Lower lobe of right lung (tissue), 2 donors: ENCODE results near the gene OPN1SW. TPM values are rescaled to one million over a fixed set of nuclear protein-coding genes. Genes with fewer than 3 reads are reported as not detected.

ENCODE experiments used
- ATAC-seq, 2 donors: fragments of 200-7000 bp; cut with Tn5 transposase; one replicate each; pipeline ENCODE4 v1.9.1; 2020 to 2022; ENCODE audit warnings: mild to moderate bottlenecking in 2 of 2, moderate library complexity in 2 of 2
- DNase-seq: peaks from one replicate; pipeline ENCODE4 v3.0.0-alpha.2; 2020
- H3K27ac ChIP-seq: fragments of 200-600 bp; one replicate; pipeline ENCODE4 v1.8.0; 2022
- H3K27me3 ChIP-seq: fragments of 200-600 bp; one replicate; pipeline ENCODE4 v1.8.0; 2022; ENCODE audit warnings: low read depth
- H3K36me3 ChIP-seq: fragments of 200-600 bp; one replicate; pipeline ENCODE4 v1.8.0; 2022; ENCODE audit warnings: mild to moderate bottlenecking
- H3K4me1 ChIP-seq: fragments of 200-600 bp; one replicate; pipeline ENCODE4 v1.8.0; 2022
- H3K4me3 ChIP-seq: fragments of 200-600 bp; one replicate; pipeline ENCODE4 v1.8.0; 2022; ENCODE audit warnings: mild to moderate bottlenecking
- H3K9me3 ChIP-seq: fragments of 200-600 bp; one replicate; pipeline ENCODE4 v1.8.0; 2022
- CTCF ChIP-seq: fragments of 200-600 bp; IDR thresholded peaks from one replicate; pipeline ENCODE4 v1.8.0; 2022; ENCODE audit warnings: antibody characterized with exemption, mild to moderate bottlenecking
- intact Hi-C: fragments of 100-400 bp; cut with DNase I; formaldehyde crosslinking; loops from one replicate; pipeline ENCODE4 v1.11.0; 2022
- total RNA-seq: library from RNA; stranded (reverse); fragmentation: NEBNext Ultra II Directional; extraction: Animal tissue kit (Norgen Biotek cat#: 25700); gene quantifications from one replicate; pipeline ENCODE4 v1.2.1, GENCODE V29; 2021
- donor health status: DM: no; HTN: yes; CAD: no; lungs with severe emphysema.

OPN1SW gene
- total RNA-seq, 1 donor from 2014 or later, result not detected

GRCh38 chr7:128731184-128731583 is 44.4 kb downstream of the OPN1SW start:
- Histone ChIP-seq H3K27me3 (peaks cover 4% of the 10 kb centered on the region), H3K4me1 (no peaks in the 10 kb centered on the region), H3K9me3 (no peaks in the 10 kb centered on the region), H3K27ac (no peak overlapping the region), H3K4me3 (no peak overlapping the region), H3K36me3 (no peaks in the 10 kb centered on the region)
- intact Hi-C loops, result no loop called here
- no peak for TF ChIP-seq CTCF
- DNase-seq, result no peak
- ATAC-seq, result no peak

- intact Hi-C loops, result no loop called here
- no peak for TF ChIP-seq CTCF
Measured at GRCh38 chr7:128729494-128729893, 46.1 kb downstream of the OPN1SW start.

GRCh38 chr7:128728598-128728997 is 47.0 kb downstream of the OPN1SW start:
- Histone ChIP-seq H3K27me3 (peaks cover 2% of the 10 kb centered on the region), H3K27ac (no peak overlapping the region), H3K4me3 (no peak overlapping the region), H3K36me3 (no peaks in the 10 kb centered on the region), H3K4me1 (no peaks in the 10 kb centered on the region), H3K9me3 (no peaks in the 10 kb centered on the region)
- TF ChIP-seq CTCF, result no peak
- intact Hi-C loops, result no loop called here
- ATAC-seq (no peak), DNase-seq (no peak)

More at GRCh38 chr7:128729494-128729893, 46.1 kb downstream of the OPN1SW start:
- Histone ChIP-seq H3K36me3 (no peaks in the 10 kb centered on the region), H3K9me3 (no peaks in the 10 kb centered on the region), H3K4me3 (no peak overlapping the region), H3K4me1 (no peaks in the 10 kb centered on the region), H3K27me3 (peaks cover 4% of the 10 kb centered on the region), H3K27ac (no peak overlapping the region)
- no peak for DNase-seq
- ATAC-seq, result no peak

GRCh38 chr7:128727239-128727638 is 48.4 kb downstream of the OPN1SW start:
- Histone ChIP-seq H3K9me3 (no peaks in the 10 kb centered on the region), H3K4me3 (no peak overlapping the region), H3K36me3 (no peaks in the 10 kb centered on the region), H3K4me1 (no peaks in the 10 kb centered on the region), H3K27me3 (no peaks in the 10 kb centered on the region), H3K27ac (no peak overlapping the region)
- ATAC-seq, result no peak
- intact Hi-C loops, result no loop called here
- no peak for TF ChIP-seq CTCF
- no peak for DNase-seq

- Histone ChIP-seq H3K27ac (no peak overlapping the region), H3K4me3 (no peak overlapping the region), H3K27me3 (no peaks in the 10 kb centered on the region), H3K9me3 (no peaks in the 10 kb centered on the region), H3K4me1 (no peaks in the 10 kb centered on the region), H3K36me3 (no peaks in the 10 kb centered on the region)
- intact Hi-C loops, result no loop called here
- ATAC-seq (no peak), DNase-seq (no peak)
- TF ChIP-seq CTCF, result no peak
Measured at GRCh38 chr7:128726737-128727072, 48.9 kb downstream of the OPN1SW start.

- Histone ChIP-seq H3K4me3 (no peak overlapping the region), H3K27me3 (no peaks in the 10 kb centered on the region), H3K9me3 (no peaks in the 10 kb centered on the region), H3K4me1 (no peaks in the 10 kb centered on the region), H3K27ac (no peak overlapping the region), H3K36me3 (no peaks in the 10 kb centered on the region)
- TF ChIP-seq CTCF, result no peak
- ATAC-seq (no peak), DNase-seq (no peak)
- intact Hi-C loops, result no loop called here
Measured at GRCh38 chr7:128726059-128726736, 49.4 kb downstream of the OPN1SW start.
